GM18526 (cell line): ENCODE data around the gene GPR137B.

Experiments
- POLR2A ChIP-seq: IDR thresholded peaks from 3 replicates; pipeline ENCODE4 v1.6.1; 2011; ENCODE audit not compliant: insufficient read length; ENCODE audit errors: extremely low read depth

GPR137B gene

DNA sequence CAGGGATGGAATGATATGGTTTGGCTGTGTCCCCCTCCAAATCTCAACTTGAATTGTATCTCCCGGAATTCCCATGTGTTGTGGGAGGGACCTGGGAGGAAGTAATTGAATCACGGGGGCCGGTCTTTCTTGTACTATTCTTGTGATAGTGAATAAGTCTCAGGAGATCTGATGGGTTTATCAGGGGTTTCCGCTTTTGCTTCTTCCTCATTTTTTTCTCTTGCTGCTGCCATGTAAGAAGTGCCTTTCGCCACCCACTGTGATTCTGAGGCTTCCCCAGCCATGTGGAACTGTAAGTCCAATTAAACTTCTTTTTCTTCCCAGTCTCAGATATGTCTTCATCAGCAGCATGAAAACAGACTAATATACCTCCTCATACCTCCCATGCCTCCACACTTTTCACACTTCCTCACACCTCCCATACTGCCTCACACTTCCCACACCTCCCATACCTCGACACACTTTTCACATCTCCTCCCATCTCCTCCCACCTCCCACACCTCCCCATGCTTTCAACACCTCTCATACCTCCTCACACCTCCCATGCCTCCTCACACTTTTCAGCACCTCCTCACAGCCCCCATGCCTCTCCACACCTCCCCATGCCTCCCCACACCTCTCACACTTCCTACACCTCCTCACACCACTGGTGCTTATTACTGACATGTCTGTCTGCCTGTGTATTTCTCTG lies 21.3 kb downstream of the GPR137B start:
- no peak for TF ChIP-seq POLR2A

DNA sequence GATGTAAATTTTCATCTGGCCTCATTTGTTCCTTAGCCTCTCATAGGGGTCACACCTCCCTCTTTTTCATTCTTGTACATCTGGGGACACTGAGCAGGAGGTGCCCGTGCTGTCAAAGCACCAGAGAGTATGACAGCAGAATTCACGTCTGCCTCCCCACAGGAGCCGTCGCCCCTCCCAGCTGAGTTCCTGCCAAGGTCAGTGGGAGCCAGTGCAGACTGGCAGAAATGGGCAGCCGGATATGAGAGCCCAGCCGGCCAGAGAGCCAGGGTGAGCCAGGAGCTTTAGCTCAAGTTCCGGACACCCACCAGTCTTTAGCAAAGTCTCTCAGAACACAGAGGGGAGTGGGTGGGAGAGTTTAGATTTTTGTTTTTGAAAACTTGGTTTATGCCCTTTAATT lies 21.9 kb downstream of the GPR137B start:
- no peak for TF ChIP-seq POLR2A

DNA sequence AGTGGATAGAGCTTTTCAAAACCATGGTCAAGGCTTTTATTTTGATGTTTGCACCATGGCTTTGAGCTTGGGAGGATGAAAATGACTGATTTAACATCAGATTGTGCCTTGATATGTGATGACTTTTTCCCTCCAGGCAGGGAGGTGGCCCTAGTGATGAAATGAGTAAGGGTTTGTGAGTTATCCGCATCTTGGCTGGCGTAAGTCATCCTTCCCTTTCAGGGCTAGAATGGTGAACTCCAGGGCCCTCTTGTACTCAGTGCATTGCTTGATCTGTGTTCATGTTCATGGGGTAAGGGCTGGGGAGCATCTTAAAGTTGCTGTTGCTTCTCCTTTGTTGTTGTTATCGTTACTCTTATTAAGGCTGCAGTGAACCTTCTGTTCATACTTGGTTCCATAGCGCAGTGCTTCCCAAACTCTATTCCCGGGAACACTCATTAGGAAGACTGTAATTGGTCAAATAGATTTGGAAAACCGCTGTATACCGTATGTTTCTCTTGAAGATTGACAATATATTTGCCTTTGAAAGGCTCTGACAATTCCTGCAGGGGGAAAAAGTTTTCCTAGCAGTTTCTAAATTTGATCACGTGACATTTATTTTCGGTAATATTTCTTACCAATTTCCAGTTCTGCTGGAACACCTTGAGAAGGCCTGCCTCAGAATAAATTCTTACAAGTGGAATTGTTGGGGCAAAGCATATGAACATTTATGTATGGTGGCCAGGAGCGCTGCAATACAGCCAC lies 23.1 kb downstream of the GPR137B start:
- no peak for TF ChIP-seq POLR2A

DNA sequence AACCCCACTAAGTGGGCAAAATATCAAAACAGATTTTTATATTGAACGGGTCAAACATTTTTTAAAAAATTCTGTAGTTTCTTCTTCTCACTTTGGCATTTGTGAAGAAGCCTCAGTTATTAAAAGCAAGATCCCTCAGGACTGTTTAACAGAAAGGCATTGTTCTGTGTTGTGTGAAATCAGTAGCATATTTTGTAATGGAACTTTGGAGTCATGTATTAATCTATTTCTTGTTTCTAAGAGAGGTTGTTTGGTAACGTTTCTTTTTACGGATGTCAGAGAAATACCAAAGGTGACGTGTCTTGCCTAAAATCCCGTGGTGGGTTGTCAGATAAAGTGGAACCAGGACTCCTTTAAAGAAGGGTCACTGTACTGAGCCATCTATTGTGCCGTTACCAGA lies 23.7 kb downstream of the GPR137B start:
- TF ChIP-seq POLR2A: no peak

DNA sequence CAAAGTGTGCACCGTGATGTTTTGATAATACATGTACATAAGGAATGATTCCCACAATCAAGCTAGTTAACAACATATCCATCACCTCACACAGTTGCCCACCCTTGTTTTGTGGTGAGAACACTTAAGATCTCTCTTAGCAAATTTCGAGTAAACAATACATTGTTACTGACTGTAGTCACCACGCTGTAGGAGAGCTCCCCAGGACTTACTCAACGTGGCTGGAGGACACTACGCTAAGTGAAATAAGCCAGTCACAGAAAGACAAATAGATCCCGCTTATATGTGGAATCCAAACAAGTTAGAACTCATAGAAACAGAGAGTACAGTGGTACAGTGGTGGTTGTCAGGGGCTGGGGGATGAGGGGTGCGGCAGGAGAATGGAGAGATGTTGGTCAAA lies 24.8 kb downstream of the GPR137B start:
- TF ChIP-seq POLR2A: no peak

DNA sequence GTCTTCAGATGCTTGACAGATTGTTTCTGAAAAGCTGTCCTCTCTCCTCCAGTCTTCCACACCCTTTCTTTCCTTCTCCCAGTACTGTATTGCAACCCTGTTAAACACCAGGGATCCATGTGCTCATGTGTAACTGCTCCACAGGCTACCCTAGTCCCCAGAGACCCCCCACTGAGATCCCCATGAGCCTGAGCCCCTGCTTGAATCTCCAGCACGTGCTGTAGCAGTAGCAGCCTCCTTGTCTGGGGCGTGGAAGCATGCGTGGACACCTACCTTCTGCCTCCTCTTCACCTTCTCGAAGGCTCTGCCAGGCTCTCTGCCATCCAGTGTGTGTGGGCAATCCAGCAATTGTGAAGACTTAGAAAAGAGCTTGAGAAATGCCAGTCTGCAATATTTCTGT lies 25.2 kb downstream of the GPR137B start:
- no peak for TF ChIP-seq POLR2A

DNA sequence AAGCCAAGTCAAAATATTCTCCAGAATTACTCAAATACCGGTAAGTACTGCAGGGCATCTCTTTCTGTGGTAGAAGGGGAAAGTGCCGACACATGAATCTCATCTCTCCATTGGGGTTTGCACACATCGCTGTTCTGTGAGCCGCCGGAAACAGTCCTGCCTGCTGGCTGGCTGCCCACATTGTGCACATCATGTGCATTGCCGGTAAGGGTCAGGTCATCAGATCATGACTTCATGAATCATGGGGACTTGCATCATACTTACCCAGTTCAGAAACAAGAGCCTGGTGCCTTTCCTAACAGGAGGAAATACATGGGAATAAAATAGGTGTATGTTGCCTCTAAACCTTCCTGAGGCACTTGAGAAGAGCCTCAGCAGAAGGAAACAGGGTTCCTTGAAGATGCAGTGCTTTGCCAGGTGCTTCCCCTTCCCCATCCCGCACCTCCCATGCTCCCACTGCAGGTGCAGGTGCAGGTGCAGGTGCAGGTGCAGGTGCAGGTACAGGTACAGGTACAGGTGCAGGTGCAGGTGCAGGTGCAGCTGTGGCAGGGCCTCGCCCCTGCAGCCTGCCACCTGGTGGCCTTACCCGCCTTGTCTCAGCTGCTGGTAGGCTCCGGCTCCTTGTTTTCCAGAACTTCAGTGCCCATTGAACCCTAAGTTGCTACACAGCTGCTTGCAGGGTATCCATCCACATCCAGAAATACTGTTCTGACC lies 26.5 kb downstream of the GPR137B start:
- no peak for TF ChIP-seq POLR2A

DNA sequence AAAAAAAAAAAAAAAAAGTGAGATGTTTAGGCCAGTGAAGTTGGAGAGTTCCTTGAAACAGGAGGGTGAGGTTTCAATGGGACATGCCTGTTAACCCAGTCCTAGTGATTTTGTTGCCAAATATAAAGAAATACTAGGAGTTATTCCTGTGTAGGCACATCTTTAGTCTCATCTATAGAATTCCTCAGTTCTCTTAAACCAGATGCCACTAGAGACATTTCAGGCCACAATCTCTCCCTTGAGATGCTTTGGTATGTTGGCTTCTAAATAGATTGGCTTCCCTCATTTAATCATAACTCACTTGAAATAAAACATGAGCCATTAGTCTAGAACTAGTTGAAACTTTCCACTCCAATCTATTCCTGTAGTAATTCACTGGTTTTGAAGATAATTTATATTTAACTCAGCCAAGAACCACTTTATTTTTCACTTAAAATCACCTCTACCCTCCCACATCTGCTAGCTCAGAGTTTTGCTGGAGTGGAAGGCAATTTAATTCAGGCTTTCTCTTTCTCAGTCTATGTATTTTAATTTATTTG lies 29.8 kb downstream of the GPR137B start:
- no peak for TF ChIP-seq POLR2A

DNA sequence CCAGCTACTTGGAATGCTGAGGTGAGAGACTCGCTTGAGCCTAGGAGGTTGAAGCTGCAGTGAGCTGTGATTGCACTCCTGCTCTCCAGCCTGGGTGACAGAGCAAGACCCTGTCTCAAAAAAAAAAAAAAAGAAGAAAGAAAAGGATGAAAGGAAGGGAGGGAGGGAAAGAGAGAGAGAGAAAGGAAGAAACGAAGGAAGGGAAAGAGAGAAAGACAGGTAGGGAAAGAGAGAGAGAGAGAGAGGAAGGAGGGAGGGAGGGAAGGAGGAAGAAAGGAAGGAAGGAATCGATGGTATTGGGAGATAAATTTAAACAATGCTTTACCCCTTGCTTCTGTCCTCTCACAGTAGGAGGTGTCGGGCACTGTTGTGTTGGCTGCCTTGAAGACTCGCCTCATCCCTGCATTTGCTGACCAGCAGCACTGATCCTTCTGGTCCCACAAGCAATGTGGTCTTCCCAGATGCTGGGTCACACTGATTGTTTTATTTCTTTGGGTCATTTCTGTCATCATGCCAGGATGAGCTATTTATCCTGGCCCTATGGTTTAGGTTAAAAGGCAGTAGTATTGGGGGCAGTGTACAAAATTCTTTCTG lies 30.9 kb downstream of the GPR137B start:
- TF ChIP-seq POLR2A: no peak

DNA sequence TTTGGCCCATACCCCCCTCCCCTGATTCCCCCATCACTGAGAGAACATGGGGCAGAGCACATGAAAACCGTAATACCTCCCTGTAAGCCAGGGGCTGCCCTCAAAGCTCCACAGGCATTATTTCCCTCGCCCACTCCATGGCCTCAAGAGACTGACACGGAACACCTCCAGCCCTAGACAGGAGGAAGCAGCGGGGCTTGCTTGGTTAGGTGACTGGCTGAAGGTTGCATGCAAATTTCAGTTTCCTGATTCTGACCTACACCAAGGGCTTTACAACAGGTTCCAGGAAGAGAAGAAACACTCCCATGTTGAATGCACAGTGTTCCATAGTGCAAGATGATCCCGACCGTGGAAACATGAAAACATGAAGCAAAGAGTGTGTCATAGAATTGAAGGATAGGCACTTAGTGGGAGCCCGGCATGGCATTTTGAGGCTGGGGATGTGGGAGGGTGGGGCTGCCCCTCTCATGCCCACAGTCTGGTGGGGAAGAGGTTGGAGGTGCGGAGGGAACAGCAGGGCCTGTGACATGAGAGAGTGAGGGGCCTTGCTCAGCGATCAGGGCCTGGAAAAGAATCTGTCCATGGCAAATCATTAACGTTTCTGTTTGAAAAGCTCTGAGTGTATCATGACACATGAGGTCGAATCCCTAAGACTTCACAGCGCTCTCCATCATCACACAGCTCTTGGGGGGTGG lies 33.5 kb downstream of the GPR137B start:
- no peak for TF ChIP-seq POLR2A

DNA sequence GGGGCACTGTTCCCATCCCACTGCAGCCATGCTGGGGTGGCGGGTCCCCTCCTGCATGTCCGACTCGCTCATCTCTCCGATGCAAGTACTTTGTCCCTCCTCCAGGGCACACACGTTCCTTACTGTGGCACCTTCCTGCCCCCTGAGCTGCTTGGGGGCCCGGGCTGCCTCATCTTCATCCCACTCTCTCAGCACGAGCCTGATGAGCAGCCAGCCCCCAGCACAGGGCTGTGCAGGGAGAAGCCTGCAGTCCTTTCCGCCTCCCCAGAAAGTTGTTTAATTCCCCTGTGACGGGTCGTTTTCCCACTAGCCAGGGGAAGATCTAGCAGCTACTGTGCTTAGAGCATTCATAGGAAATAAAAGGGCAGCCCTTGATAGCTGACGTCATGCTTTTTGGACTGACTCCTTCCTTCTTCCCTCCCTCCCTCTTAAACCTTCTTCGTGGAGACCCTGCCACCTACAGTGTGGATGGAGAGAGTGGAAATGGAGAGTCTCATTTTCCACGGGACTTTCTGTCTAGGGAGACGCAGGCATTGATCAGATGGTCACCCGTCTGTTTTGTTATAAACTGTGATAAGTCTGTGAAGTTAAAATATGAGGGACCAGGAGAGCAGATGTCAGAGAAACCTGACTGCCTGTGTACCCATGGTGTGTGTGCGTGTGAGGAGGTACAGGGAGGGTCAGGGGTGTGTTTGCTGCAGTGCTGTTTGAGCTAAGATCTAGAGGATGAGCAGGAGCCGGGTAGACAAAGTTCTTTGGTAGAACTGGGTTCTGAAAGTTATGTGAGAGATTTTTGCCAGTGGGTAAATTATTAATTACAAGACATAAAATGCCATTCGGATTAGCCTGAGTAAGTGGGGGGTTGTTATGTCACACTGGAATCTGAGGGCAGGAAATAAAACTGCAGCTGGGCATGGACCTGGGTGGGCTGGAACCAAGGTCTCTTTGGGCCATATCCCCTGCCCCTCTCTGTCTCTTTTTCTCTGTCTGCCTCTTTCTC lies 34.3 kb downstream of the GPR137B start:
- no peak for TF ChIP-seq POLR2A

DNA sequence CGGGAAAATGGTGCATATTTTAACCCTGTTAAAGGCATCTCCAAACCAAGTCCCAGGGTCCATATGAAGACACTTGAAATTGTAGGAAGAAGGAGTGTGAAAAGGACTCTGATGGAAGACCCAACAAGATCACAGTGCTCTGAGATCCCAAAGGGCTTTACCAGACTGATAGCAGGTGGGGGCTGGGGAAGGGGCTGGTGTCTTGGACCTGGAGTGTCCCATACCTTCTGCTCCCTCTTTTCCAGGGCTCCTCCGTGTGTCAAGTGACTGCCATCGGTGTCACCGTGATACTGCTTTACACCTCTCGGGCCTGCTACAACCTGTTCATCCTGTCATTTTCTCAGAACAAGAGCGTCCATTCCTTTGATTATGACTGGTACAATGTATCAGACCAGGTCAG lies 37.3 kb downstream of the GPR137B start:
- TF ChIP-seq POLR2A: no peak

DNA sequence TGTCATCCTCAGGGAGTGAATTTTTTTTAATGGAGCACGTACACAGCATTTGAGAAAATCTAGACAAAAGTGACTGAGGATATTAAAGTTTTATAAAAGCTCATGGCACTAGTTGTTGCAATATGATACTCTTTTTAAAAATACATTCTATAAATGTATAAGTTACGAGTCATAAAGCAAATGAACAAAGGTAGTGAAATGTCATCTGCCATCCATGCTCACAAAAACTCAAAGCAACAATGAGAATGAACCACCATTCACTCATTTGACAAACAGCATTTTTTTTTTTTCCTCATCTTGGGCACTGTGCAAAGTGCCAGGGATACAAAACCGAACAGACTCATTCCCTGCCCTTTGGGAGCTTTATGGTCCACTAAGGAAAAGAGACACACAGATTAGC lies 38.7 kb downstream of the GPR137B start:
- TF ChIP-seq POLR2A: no peak

DNA sequence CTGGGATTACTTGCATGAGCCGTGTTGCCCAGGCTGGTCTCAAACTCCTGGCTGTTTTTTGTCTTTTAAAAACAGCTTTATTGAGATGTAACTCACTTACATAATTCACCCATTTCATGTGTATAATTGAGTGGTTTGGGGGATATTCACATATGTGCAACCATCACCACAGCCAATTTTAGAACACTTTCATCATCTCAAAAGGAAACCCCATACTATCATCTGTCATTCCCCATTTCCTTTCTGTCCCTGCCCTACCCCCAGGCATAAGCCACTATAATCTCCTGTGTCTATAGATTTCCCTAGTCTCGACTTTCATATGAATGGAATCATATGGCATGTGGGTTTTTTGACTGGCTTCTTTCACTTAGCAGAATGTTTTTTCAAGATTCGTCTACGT lies 43.3 kb downstream of the GPR137B start:
- TF ChIP-seq POLR2A: no peak
